H9 (cell line): ENCODE results near the gene PAQR9. TPM values are rescaled to one million over a fixed set of nuclear protein-coding genes. Genes with fewer than 3 reads are reported as not detected.

Source experiments
- DNase-seq: peaks from one replicate; pipeline ENCODE4 v3.0.0-alpha.2; 2017
- H2AFZ ChIP-seq: one replicate; pipeline ENCODE4 v1.6.1; 2013; ENCODE audit warnings: mild to moderate bottlenecking, low read length, control low read depth, moderate library complexity
- H2AK5ac ChIP-seq: 2 replicates; pipeline ENCODE4 v1.6.1; 2013; ENCODE audit warnings: low read length, control low read depth, mixed read lengths; ENCODE audit not compliant: insufficient read length
- H2BK120ac ChIP-seq: one replicate; pipeline ENCODE4 v1.6.1; 2013; ENCODE audit warnings: low read depth, mild to moderate bottlenecking, low read length, control low read depth, inconsistent platforms; ENCODE audit not compliant: poor library complexity, severe bottlenecking
- H2BK12ac ChIP-seq: 2 replicates; pipeline ENCODE4 v1.6.1; 2013; ENCODE audit warnings: low read length, control low read depth, mixed read lengths, low read depth; ENCODE audit not compliant: insufficient read length
- H2BK15ac ChIP-seq: 2 replicates; pipeline ENCODE4 v1.6.1; 2013; ENCODE audit warnings: low read depth, low read length, control low read depth
- H2BK20ac ChIP-seq: one replicate; pipeline ENCODE4 v1.6.1; 2013; ENCODE audit warnings: low read depth, mild to moderate bottlenecking, low read length, control low read depth, inconsistent platforms; ENCODE audit not compliant: poor library complexity, severe bottlenecking
- H2BK5ac ChIP-seq: 2 replicates; pipeline ENCODE4 v1.6.1; 2013; ENCODE audit warnings: low read length, control low read depth, mixed read lengths; ENCODE audit not compliant: insufficient read length
- H3K14ac ChIP-seq: 2 replicates; pipeline ENCODE4 v1.6.1; 2013; ENCODE audit warnings: low read length, control low read depth; ENCODE audit not compliant: insufficient read depth
- H3K18ac ChIP-seq: 2 replicates; pipeline ENCODE4 v1.6.1; 2013; ENCODE audit warnings: low read depth, mild to moderate bottlenecking, mixed read lengths, low read length, control low read depth; ENCODE audit not compliant: insufficient read length
- H3K23ac ChIP-seq: 2 replicates; pipeline ENCODE4 v1.6.1; 2013; ENCODE audit warnings: low read length, control low read depth, mixed read lengths, low read depth; ENCODE audit not compliant: insufficient read length
- H3K23me2 ChIP-seq: 2 replicates; pipeline ENCODE4 v1.6.1; 2013; ENCODE audit warnings: low read depth, mild to moderate bottlenecking, mixed read lengths, low read length, control low read depth; ENCODE audit not compliant: insufficient read length, poor library complexity, severe bottlenecking
- H3K27ac ChIP-seq: 2 replicates; pipeline ENCODE4 v1.5.1; 2013; ENCODE audit warnings: low read length, control low read depth, mixed read lengths, low read depth; ENCODE audit not compliant: insufficient read length
- H3K27me3 ChIP-seq: 2 replicates; pipeline ENCODE4 v1.6.1; 2013; ENCODE audit warnings: low read length, control low read depth, inconsistent platforms; ENCODE audit not compliant: insufficient read depth
- H3K4ac ChIP-seq: 2 replicates; pipeline ENCODE4 v1.6.1; 2013; ENCODE audit warnings: low read depth, mild to moderate bottlenecking, control low read depth, inconsistent platforms, low read length, moderate library complexity
- H3K4me1 ChIP-seq: 2 replicates; pipeline ENCODE4 v1.6.1; 2013; ENCODE audit warnings: low read length, control low read depth, inconsistent platforms; ENCODE audit not compliant: insufficient read depth
- H3K4me2 ChIP-seq: 2 replicates; pipeline ENCODE4 v1.6.1; 2013; ENCODE audit warnings: low read length, control low read depth, mixed read lengths; ENCODE audit not compliant: insufficient read length, insufficient read depth
- H3K56ac ChIP-seq: 2 replicates; pipeline ENCODE4 v1.6.1; 2013; ENCODE audit warnings: low read depth, mild to moderate bottlenecking, mixed read lengths, low read length, control low read depth; ENCODE audit not compliant: insufficient read length
- H3K79me1 ChIP-seq: 2 replicates; pipeline ENCODE4 v1.6.1; 2013; ENCODE audit warnings: low read depth, mild to moderate bottlenecking, moderate library complexity, low read length, control low read depth, inconsistent platforms; ENCODE audit not compliant: insufficient read depth, poor library complexity, severe bottlenecking
- H3K79me2 ChIP-seq: 2 replicates; pipeline ENCODE4 v1.6.1; 2013; ENCODE audit warnings: low read length, control low read depth, inconsistent platforms; ENCODE audit not compliant: insufficient read depth
- H3K9ac ChIP-seq: 2 replicates; pipeline ENCODE4 v1.6.1; 2013; ENCODE audit warnings: low read length, control low read depth, mixed read lengths; ENCODE audit not compliant: insufficient read length; ENCODE audit errors: extremely low read depth
- H3K9me3 ChIP-seq: one replicate; pipeline ENCODE4 v1.6.1; 2013; ENCODE audit warnings: low read depth, low read length, inconsistent platforms; ENCODE audit not compliant: control insufficient read depth
- H3T11ph ChIP-seq: one replicate; pipeline ENCODE4 v1.6.1; 2013; ENCODE audit warnings: mild to moderate bottlenecking, low read length, control low read depth, inconsistent platforms
- H4K20me1 ChIP-seq: one replicate; pipeline ENCODE4 v1.6.1; 2013; ENCODE audit not compliant: control insufficient read depth, insufficient read length, insufficient read depth
- H4K5ac ChIP-seq: 2 replicates; pipeline ENCODE4 v1.6.1; 2013; ENCODE audit warnings: low read depth, mild to moderate bottlenecking, mixed read lengths, low read length, control low read depth; ENCODE audit not compliant: insufficient read length
- H4K8ac ChIP-seq: replicated peaks from 2 replicates; pipeline ENCODE4 v1.6.1; 2013; ENCODE audit warnings: low read length, control low read depth, mixed read lengths, low read depth; ENCODE audit not compliant: insufficient read length
- H4K91ac ChIP-seq: 2 replicates; pipeline ENCODE4 v1.6.1; 2013; ENCODE audit warnings: low read depth, mild to moderate bottlenecking, moderate library complexity, mixed read lengths, low read length, control low read depth; ENCODE audit not compliant: insufficient read length
- H3K27ac Mint-ChIP-seq, 3 experiments: 2 replicates in 2 of 3; 3 replicates in 1 of 3; pipeline ENCODE4 v1.8.0; 2020 to 2021; ENCODE audit warnings: mixed read lengths in 3 of 3, mild to moderate bottlenecking in 1 of 3, moderate library complexity in 1 of 3
- H3K27me3 Mint-ChIP-seq: 2 replicates; pipeline ENCODE4 v1.8.0; 2021; ENCODE audit warnings: low read depth, mild to moderate bottlenecking, moderate library complexity, mixed read lengths
- H3K36me3 Mint-ChIP-seq, 3 experiments: 2 replicates in 2 of 3; 3 replicates in 1 of 3; pipeline ENCODE4 v1.8.0; 2020 to 2021; ENCODE audit warnings: low read depth in 3 of 3, mixed read lengths in 3 of 3; ENCODE audit not compliant: insufficient read depth in 1 of 3
- H3K4me1 Mint-ChIP-seq, 2 experiments: 2 replicates each; pipeline ENCODE4 v1.8.0; 2020; ENCODE audit warnings: mixed read lengths in 2 of 2
- H3K4me3 Mint-ChIP-seq, 2 experiments: 2 replicates in 1 of 2; 3 replicates in 1 of 2; pipeline ENCODE4 v1.8.0; 2020 to 2021; ENCODE audit warnings: mild to moderate bottlenecking in 2 of 2, mixed read lengths in 2 of 2, moderate library complexity in 1 of 2
- H3K9me3 Mint-ChIP-seq, 2 experiments: 2 replicates in 1 of 2; 3 replicates in 1 of 2; pipeline ENCODE4 v1.8.0; 2020; ENCODE audit warnings: mild to moderate bottlenecking in 2 of 2, mixed read lengths in 2 of 2, moderate library complexity in 1 of 2
- CTCF ChIP-seq: fragments of 200-600 bp; sonication (generic); conservative IDR thresholded peaks from 3 replicates; pipeline ENCODE4 v1.8.0; 2021; ENCODE audit warnings: antibody characterized with exemption, mild to moderate bottlenecking
- WGBS: extraction: QIAGEN DNeasy Blood & Tissue Kit; methylation state at CpG from one replicate; pipeline ENCODE4 v1.1.7; 2013; ENCODE audit warnings: missing lambda C conversion rate, low lambda C conversion rate, mixed read lengths; ENCODE audit not compliant: insufficient read length; ENCODE audit errors: extremely low coverage; 5-methylcytosine and 5-hydroxymethylcytosine counted together
- total RNA-seq: library from RNA; stranded (reverse); gene quantifications from 2 replicates; pipeline ENCODE4 v1.2.1, GENCODE V29; 2021

The PAQR9 gene
- total RNA-seq, 1 experiment from 2014 or later = 2.3 TPM

- H3K56ac ChIP-seq = no peak overlapping the region
- H3K27ac ChIP-seq = no peak overlapping the region
- H3K4me1 Mint-ChIP-seq = peaks cover 5 to 23% of the 10 kb centered on the region in 2 experiments
- no peak overlapping the region for H2AFZ ChIP-seq
- H3K23me2 ChIP-seq = no peaks in the 10 kb centered on the region
- H3K27me3 ChIP-seq = no peaks in the 10 kb centered on the region
- no peaks in the 10 kb centered on the region for H3K9me3 ChIP-seq
- H2BK120ac ChIP-seq = no peak overlapping the region
- no peak overlapping the region for H2BK12ac ChIP-seq
- H3K79me2 ChIP-seq = no peaks in the 10 kb centered on the region
- no peak overlapping the region for H3T11ph ChIP-seq
- H2BK20ac ChIP-seq = no peak overlapping the region
- no peaks in the 10 kb centered on the region for H3K9me3 Mint-ChIP-seq
- no peak overlapping the region for H2BK15ac ChIP-seq
- no peak overlapping the region for H4K5ac ChIP-seq
- no peak for TF ChIP-seq CTCF
- no peak for DNase-seq
- no peaks in the 10 kb centered on the region for H3K79me1 ChIP-seq
- no peak overlapping the region for H2BK5ac ChIP-seq
- no peaks in the 10 kb centered on the region for H3K36me3 Mint-ChIP-seq
- H3K4me1 ChIP-seq = no peaks in the 10 kb centered on the region
- no peak overlapping the region for H3K23ac ChIP-seq
- no peak overlapping the region for H3K9ac ChIP-seq
- no peak overlapping the region for H3K4me2 ChIP-seq
- no peak overlapping the region for H3K14ac ChIP-seq
- H4K20me1 ChIP-seq = no peaks in the 10 kb centered on the region
- H3K27me3 Mint-ChIP-seq = no peaks in the 10 kb centered on the region; the same call in 1 of the 2 replicates
- WGBS = no CpG with 5 or more reads among the region's 3 CpGs
- no peak overlapping the region for H2AK5ac ChIP-seq
- no peak overlapping the region for H4K91ac ChIP-seq
- H3K4ac ChIP-seq = no peak overlapping the region
- H3K4me3 Mint-ChIP-seq = no peak overlapping the region
- H4K8ac ChIP-seq = no peak overlapping the region
- no peak overlapping the region; a peak in 1 of 7 replicates for H3K27ac Mint-ChIP-seq
- H3K18ac ChIP-seq = no peak overlapping the region
These were observed 20.8 kb upstream of the PAQR9 start for GRCh38 chr3:142984255-142984654.
